IMR-90 (cell line): ENCODE data around the gene GRID1. TPM values are rescaled to one million over a fixed set of nuclear protein-coding genes. Genes with fewer than 3 reads are reported as not detected.

Source experiments
- ATAC-seq: fragments of 200-7000 bp; cut with Tn5 transposase; 2 replicates; pipeline ENCODE4 v1.9.1; 2020; ENCODE audit warnings: low read depth, mild to moderate bottlenecking, moderate library complexity
- BruUV-seq: library from RNA; stranded (reverse); fragments of 400-500 nt; replicated peaks from 2 replicates; lab custom pipeline; 2021; lab: Mats Ljungman, UMichigan
- CTCF ChIA-PET: fragments of 300-600 bp; formaldehyde crosslinking; extraction: SDS; loops from one replicate; lab custom pipeline; 2021; ENCODE audit warnings: antibody characterized with exemption; lab: Yijun Ruan, JAX
- POLR2A ChIA-PET: fragments of 300-600 bp; sonication (Branson Sonifier 250); formaldehyde crosslinking; loops from one replicate; lab custom pipeline; 2022; ENCODE audit warnings: antibody characterized with exemption; ENCODE audit not compliant: unreplicated experiment; lab: Charles Lee
- DNase-seq: peaks from one replicate; pipeline ENCODE4 v3.0.0; 2013
- H2AFZ ChIP-seq: replicated peaks from 2 replicates; pipeline ENCODE3; 2013; ENCODE audit warnings: low read length, mild to moderate bottlenecking; ENCODE audit not compliant: poor library complexity
- H2AK5ac ChIP-seq: 2 replicates; pipeline ENCODE4 v1.6.1; 2013; ENCODE audit warnings: low read depth, low read length, inconsistent platforms
- H2AK9ac ChIP-seq: replicated peaks from 2 replicates; pipeline ENCODE3; 2013; ENCODE audit warnings: mild to moderate bottlenecking, low read depth, low read length, moderate library complexity; ENCODE audit not compliant: poor library complexity
- H2BK120ac ChIP-seq: 2 replicates; pipeline ENCODE4 v1.6.1; 2013; ENCODE audit warnings: low read depth, low read length, inconsistent platforms
- H2BK15ac ChIP-seq: 3 replicates; pipeline ENCODE4 v1.6.1; 2013; ENCODE audit warnings: low read depth, low read length, inconsistent platforms
- H2BK20ac ChIP-seq: 2 replicates; pipeline ENCODE4 v1.6.1; 2013; ENCODE audit warnings: low read depth, mild to moderate bottlenecking, inconsistent platforms, low read length, moderate library complexity
- H2BK5ac ChIP-seq: 2 replicates; pipeline ENCODE4 v1.6.1; 2013; ENCODE audit warnings: mild to moderate bottlenecking, low read depth, low read length, inconsistent platforms; ENCODE audit not compliant: poor library complexity, severe bottlenecking
- H3K14ac ChIP-seq: replicated peaks from 2 replicates; pipeline ENCODE4 v1.6.1; 2013; ENCODE audit warnings: low read depth, low read length, inconsistent platforms
- H3K18ac ChIP-seq: 2 replicates; pipeline ENCODE4 v1.6.1; 2013; ENCODE audit warnings: low read depth, low read length, control low read depth
- H3K23ac ChIP-seq: 2 replicates; pipeline ENCODE4 v1.6.1; 2013; ENCODE audit warnings: low read depth, low read length, inconsistent platforms
- H3K27ac ChIP-seq: 2 replicates; pipeline ENCODE4 v1.5.1; 2013; ENCODE audit warnings: mild to moderate bottlenecking, control low read depth, low read length; ENCODE audit not compliant: insufficient read depth
- H3K27me3 ChIP-seq: 2 replicates; pipeline ENCODE4 v1.6.1; 2013; ENCODE audit warnings: low read length; ENCODE audit not compliant: control insufficient read depth, insufficient read depth
- H3K36me3 ChIP-seq: 2 replicates; pipeline ENCODE4 v1.6.1; 2013; ENCODE audit warnings: low read length, mixed read lengths; ENCODE audit not compliant: control insufficient read depth, insufficient read depth
- H3K4ac ChIP-seq: 2 replicates; pipeline ENCODE4 v1.6.1; 2013; ENCODE audit warnings: low read depth, low read length, inconsistent platforms
- H3K4me1 ChIP-seq: 2 replicates; pipeline ENCODE4 v1.6.1; 2013; ENCODE audit warnings: low read length, mixed read lengths; ENCODE audit not compliant: control insufficient read depth, insufficient read depth
- H3K4me2 ChIP-seq: 2 replicates; pipeline ENCODE4 v1.6.1; 2013; ENCODE audit warnings: low read depth, mild to moderate bottlenecking, control low read depth, low read length, moderate library complexity
- H3K4me3 ChIP-seq: 2 replicates; pipeline ENCODE4 v1.5.1; 2013; ENCODE audit warnings: low read depth, mild to moderate bottlenecking, control low read depth, low read length, moderate library complexity; ENCODE audit not compliant: insufficient read depth
- H3K56ac ChIP-seq: 2 replicates; pipeline ENCODE4 v1.6.1; 2013; ENCODE audit warnings: low read length, inconsistent platforms; ENCODE audit not compliant: insufficient read depth; ENCODE audit errors: extremely low read depth
- H3K79me1 ChIP-seq, 2 experiments: 2 replicates each; pipeline ENCODE4 v1.6.1; 2013; ENCODE audit warnings: low read length in 2 of 2, inconsistent platforms in 1 of 2, low read depth in 1 of 2
- H3K9ac ChIP-seq: 2 replicates; pipeline ENCODE4 v1.6.1; 2013; ENCODE audit warnings: low read depth, low read length, control low read depth
- H3K9me1 ChIP-seq: 2 replicates; pipeline ENCODE4 v1.6.1; 2013; ENCODE audit warnings: low read length, inconsistent platforms; ENCODE audit not compliant: insufficient read depth
- H3K9me3 ChIP-seq: 2 replicates; pipeline ENCODE4 v1.6.1; 2013; ENCODE audit warnings: low read length; ENCODE audit not compliant: control insufficient read depth, insufficient read depth
- H4K20me1 ChIP-seq: 2 replicates; pipeline ENCODE4 v1.6.1; 2013; ENCODE audit warnings: low read length, inconsistent platforms; ENCODE audit not compliant: insufficient read depth
- H4K5ac ChIP-seq: 2 replicates; pipeline ENCODE4 v1.6.1; 2013; ENCODE audit warnings: mild to moderate bottlenecking, low read depth, low read length, control low read depth
- H4K8ac ChIP-seq, 2 experiments: 2 replicates each; pipeline ENCODE4 v1.6.1; 2013; ENCODE audit warnings: low read depth in 2 of 2, low read length in 2 of 2, control low read depth in 1 of 2, inconsistent platforms in 1 of 2
- H4K91ac ChIP-seq: 2 replicates; pipeline ENCODE4 v1.6.1; 2013; ENCODE audit warnings: low read depth, low read length, inconsistent platforms; ENCODE audit not compliant: insufficient read depth
- CEBPB ChIP-seq: IDR thresholded peaks from 2 replicates; pipeline ENCODE4 v1.6.1; 2012; ENCODE audit warnings: low read depth, low read length, improper control_type of control experiment
- CHD1 ChIP-seq: IDR thresholded peaks from 2 replicates; pipeline ENCODE4 v1.6.1; 2012; ENCODE audit warnings: low read depth, low read length, improper control_type of control experiment
- FOS ChIP-seq: fragments of 150-350 bp; IDR thresholded peaks from 2 replicates; pipeline ENCODE4 v1.6.1; 2016; ENCODE audit warnings: low read depth, low read length
- POLR2A ChIP-seq: IDR thresholded peaks from 2 replicates; pipeline ENCODE4 v1.6.1; 2012; ENCODE audit warnings: mild to moderate bottlenecking, low read depth, low read length
- RCOR1 ChIP-seq: IDR thresholded peaks from 2 replicates; pipeline ENCODE4 v1.6.1; 2012; ENCODE audit warnings: mild to moderate bottlenecking, low read length, improper control_type of control experiment; ENCODE audit not compliant: insufficient replicate concordance
- WGBS, 2 experiments: methylation state at CpG; one replicate each; pipeline versions ENCODE4 v1.1.5 to v1.1.7; 2013; ENCODE audit warnings: missing lambda C conversion rate in 2 of 2; ENCODE audit not compliant: insufficient read length in 1 of 2; ENCODE audit errors: extremely low coverage in 2 of 2; 5-methylcytosine and 5-hydroxymethylcytosine counted together
- dilution Hi-C: fragments of 300-500 bp; cut with HindIII; formaldehyde crosslinking; loops from one replicate; pipeline ENCODE4 v1.14.3; 2018; ENCODE audit warnings: low sequenced_read_pairs; ENCODE audit not compliant: unreplicated experiment
- in situ Hi-C: fragments of 300-500 bp; cut with MboI; formaldehyde crosslinking; loops from 3 replicates; pipeline ENCODE4 v1.14.3; 2019; ENCODE audit warnings: low sequenced_read_pairs, inconsistent platforms, mixed read lengths
- intact Hi-C: fragments of 100-400 bp; cut with micrococcal nuclease; formaldehyde crosslinking; loops from 2 replicates; pipeline ENCODE4 v1.10.0; 2022
- polyA plus RNA-seq, 3 experiments: library from polyadenylated mRNA; depleted of rRNA; stranded (reverse); fragments of >200 nt; gene quantifications; 2 replicates each; pipeline ENCODE4 v1.2.3, GENCODE V29; 2012; ENCODE audit warnings: low replicate concordance in 1 of 3
- total RNA-seq: library from RNA; depleted of rRNA; stranded (reverse); fragments of >200 nt; gene quantifications from 2 replicates; pipeline ENCODE4 v1.2.3, GENCODE V29; 2012
- TF ChIP-seq, protein P1 (sequence below): conservative IDR thresholded peaks from 2 replicates; pipeline ENCODE4 v1.5.1; 2012; ENCODE audit warnings: mild to moderate bottlenecking, low read depth, low read length, improper control_type of control experiment

The GRID1 gene
- total and polyA plus RNA-seq, 2 of the 4 experiments (the other 2 are of a cell fraction) = not detected

- H2BK20ac ChIP-seq = no peak overlapping the region
Observed at GRCh38 chr10:86368987-86369386, 2.4 kb upstream of the GRID1 start.

More at GRCh38 chr10:86368987-86369386, 2.4 kb upstream of the GRID1 start:
- Histone ChIP-seq H3K4ac (no peak overlapping the region), H2BK120ac (no peak overlapping the region), H2BK15ac (no peak overlapping the region), H3K4me2 (no peak overlapping the region), H3K27me3 (peaks cover 82% of the 10 kb centered on the region), H3K4me3 (no peak overlapping the region), H4K8ac (no peak overlapping the region), H3K18ac (no peak overlapping the region), H4K91ac (no peak overlapping the region), H3K27ac (no peak overlapping the region), H3K79me1 (no peaks in the 10 kb centered on the region), H3K9ac (no peak overlapping the region), H3K4me1 (no peaks in the 10 kb centered on the region; the same call in 1 of the 2 replicates), H4K20me1 (no peaks in the 10 kb centered on the region; the same call in 1 of the 2 replicates), H3K9me3 (peaks cover 2% of the 10 kb centered on the region; the same call in 1 of the 2 replicates), H3K56ac (no peak overlapping the region), H3K14ac (no peak overlapping the region), H3K9me1 (0 out of 2 replicates have a peak, but pooled peaks cover 4% of the 10 kb centered on the region), H4K5ac (no peak overlapping the region), H2AFZ (no peak overlapping the region), H2AK5ac (no peak overlapping the region), H3K36me3 (no peaks in the 10 kb centered on the region), H2BK5ac (no peak overlapping the region), H3K23ac (no peak overlapping the region), H2AK9ac (no peak overlapping the region)
- dilution Hi-C loops = no loop called here
- ChIA-PET CTCF (no interaction called here), POLR2A (no interaction called here)
- in situ Hi-C loops = no loop called here
- intact Hi-C loops = no loop called here
- no TSS peak for BruUV-seq
- no peak for TF ChIP-seq RCOR1
- TF ChIP-seq, protein P1, sequence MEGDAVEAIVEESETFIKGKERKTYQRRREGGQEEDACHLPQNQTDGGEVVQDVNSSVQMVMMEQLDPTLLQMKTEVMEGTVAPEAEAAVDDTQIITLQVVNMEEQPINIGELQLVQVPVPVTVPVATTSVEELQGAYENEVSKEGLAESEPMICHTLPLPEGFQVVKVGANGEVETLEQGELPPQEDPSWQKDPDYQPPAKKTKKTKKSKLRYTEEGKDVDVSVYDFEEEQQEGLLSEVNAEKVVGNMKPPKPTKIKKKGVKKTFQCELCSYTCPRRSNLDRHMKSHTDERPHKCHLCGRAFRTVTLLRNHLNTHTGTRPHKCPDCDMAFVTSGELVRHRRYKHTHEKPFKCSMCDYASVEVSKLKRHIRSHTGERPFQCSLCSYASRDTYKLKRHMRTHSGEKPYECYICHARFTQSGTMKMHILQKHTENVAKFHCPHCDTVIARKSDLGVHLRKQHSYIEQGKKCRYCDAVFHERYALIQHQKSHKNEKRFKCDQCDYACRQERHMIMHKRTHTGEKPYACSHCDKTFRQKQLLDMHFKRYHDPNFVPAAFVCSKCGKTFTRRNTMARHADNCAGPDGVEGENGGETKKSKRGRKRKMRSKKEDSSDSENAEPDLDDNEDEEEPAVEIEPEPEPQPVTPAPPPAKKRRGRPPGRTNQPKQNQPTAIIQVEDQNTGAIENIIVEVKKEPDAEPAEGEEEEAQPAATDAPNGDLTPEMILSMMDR = no peak
- TF ChIP-seq CHD1 = no peak
- no peak for TF ChIP-seq CEBPB
- TF ChIP-seq POLR2A = no peak
- TF ChIP-seq FOS = no peak
- WGBS, 2 experiments = no CpG with 5 or more reads among the region's 2 CpGs
- ATAC-seq = no peak
- no peak for DNase-seq
